BLaER1 treated with 17β-estradiol and CSF1 and Interleukin-3, amounts not matched to agents 10 nM and 100 nM (cell line): ENCODE data around the gene GATA1.

Experiments
- H3K27ac ChIP-seq, 11 experiments: shearing (Covaris generic); formaldehyde crosslinking; 2 replicates each; pipeline ENCODE4 v1.8.1; 2022
- H3K27me3 ChIP-seq, 11 experiments: shearing (Covaris generic); formaldehyde crosslinking; 2 replicates each; pipeline ENCODE4 v1.8.1; 2022
- H3K36me3 ChIP-seq, 11 experiments: shearing (Covaris generic); formaldehyde crosslinking; 2 replicates each; pipeline ENCODE4 v1.8.1; 2022
- H3K4me1 ChIP-seq, 10 experiments: shearing (Covaris generic); formaldehyde crosslinking; 2 replicates each; pipeline ENCODE4 v1.8.1; 2022
- H3K4me2 ChIP-seq, 11 experiments: shearing (Covaris generic); formaldehyde crosslinking; 2 replicates each; pipeline ENCODE4 v1.8.1; 2022
- H3K4me3 ChIP-seq, 10 experiments: shearing (Covaris generic); formaldehyde crosslinking; 2 replicates each; pipeline ENCODE4 v1.8.1; 2022
- H3K9ac ChIP-seq, 11 experiments: shearing (Covaris generic); formaldehyde crosslinking; 2 replicates each; pipeline ENCODE4 v1.8.1; 2022
- H3K9me3 ChIP-seq, 11 experiments: shearing (Covaris generic); formaldehyde crosslinking; replicated peaks in 1 of 11; 2 replicates each; pipeline ENCODE4 v1.8.1; 2022
- H4K20me1 ChIP-seq, 11 experiments: shearing (Covaris generic); formaldehyde crosslinking; 2 replicates each; pipeline ENCODE4 v1.8.1; 2022
- Cebpa-rat ChIP-seq, 11 experiments: shearing (Covaris generic); IDR thresholded peaks; 2 replicates each; pipeline ENCODE4 v1.8.1; 2022

Gene GATA1

DNA sequence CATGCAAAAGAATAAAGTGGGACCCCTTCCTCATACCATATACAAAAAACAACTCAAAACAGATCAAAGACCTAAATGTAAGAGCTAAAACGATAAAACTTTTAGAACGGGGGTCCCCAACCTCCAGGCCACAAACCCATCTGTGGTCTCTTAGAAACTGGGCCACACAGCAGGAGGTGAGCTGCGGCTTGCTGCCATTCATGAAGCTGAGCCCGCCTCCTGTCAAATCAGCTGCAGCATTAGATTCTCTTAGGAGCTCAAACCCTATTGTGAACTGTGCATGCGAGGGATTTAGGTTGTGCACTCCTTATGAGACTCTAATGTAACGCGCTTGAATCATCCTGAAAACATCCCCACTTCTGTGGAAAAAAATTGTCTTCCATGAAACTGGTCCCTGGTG, 7.0 kb upstream of the GATA1 start:
- Histone ChIP-seq H4K20me1 (no peaks in the 10 kb centered on the region), H3K4me3 (no peak overlapping the region), H3K36me3 (no peaks in the 10 kb centered on the region), H3K4me2 (no peak overlapping the region), H3K9ac (no peak overlapping the region), H3K9me3 (0 out of 22 replicates have a peak, but pooled peaks cover 0 to 4% (median 0%) of the 10 kb centered on the region in 11 experiments), H3K27me3 (peaks cover 57 to 92% (median 77%) of the 10 kb centered on the region in 11 experiments), H3K27ac (no peak overlapping the region), H3K4me1 (no peaks in the 10 kb centered on the region)
- TF ChIP-seq Cebpa-rat (IDR thresholded peaks at IDR 0.05): no peak

DNA sequence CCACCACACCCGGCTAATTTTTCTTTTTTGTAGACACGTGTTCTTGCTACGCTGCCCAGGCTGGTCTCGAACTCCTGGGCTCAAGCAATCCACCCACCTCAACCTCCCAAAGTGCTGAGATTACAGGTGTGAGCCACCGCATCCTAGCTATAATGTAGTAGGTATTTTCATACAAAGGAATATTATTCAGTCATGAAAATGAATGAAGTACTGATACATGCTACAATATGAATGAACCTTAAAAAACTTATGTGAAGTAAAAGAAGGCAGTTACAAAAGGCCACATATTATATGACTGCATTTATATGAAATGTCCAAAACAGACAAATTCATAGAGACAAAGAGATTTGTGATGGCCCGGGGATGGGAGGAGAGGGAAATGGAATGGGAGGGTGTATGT, 4.7 kb upstream of the GATA1 start:
- TF ChIP-seq Cebpa-rat (IDR thresholded peaks at IDR 0.05): no peak
- H3K27ac ChIP-seq: no peak overlapping the region
- H3K36me3 ChIP-seq: no peaks in the 10 kb centered on the region
- 0 out of 22 replicates have a peak, but pooled peaks cover 0 to 4% (median 0%) of the 10 kb centered on the region in 11 experiments for H3K9me3 ChIP-seq
- H3K4me3 ChIP-seq: no peak overlapping the region
- H3K4me2 ChIP-seq: no peak overlapping the region
- H3K9ac ChIP-seq: no peak overlapping the region
- no peaks in the 10 kb centered on the region for H3K4me1 ChIP-seq
- H4K20me1 ChIP-seq: no peaks in the 10 kb centered on the region; a peak in 1 of 22 replicates
- H3K27me3 ChIP-seq: peaks cover 38 to 84% (median 63%) of the 10 kb centered on the region in 11 experiments

DNA sequence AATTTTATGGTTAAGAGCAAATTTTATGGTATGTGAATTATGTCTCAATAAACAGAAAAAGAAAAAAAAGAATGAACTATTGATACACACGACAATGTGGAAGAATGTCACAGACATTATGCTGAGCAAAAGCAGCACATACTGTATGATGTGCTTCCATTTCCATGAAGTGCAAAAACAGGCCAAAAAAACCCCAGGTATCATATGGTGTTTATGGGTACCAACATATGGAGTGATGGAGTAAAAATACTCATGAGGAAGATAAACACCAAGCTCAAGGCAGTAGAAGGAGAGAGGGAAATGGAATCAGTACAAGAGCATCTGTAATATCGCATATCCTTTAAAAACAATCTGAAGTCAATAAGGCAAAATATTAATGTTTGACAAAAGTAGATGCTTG, 4.2 kb upstream of the GATA1 start:
- Histone ChIP-seq H3K4me1 (no peaks in the 10 kb centered on the region), H3K4me3 (no peak overlapping the region), H3K9ac (no peak overlapping the region), H3K27me3 (peaks cover 38 to 84% (median 63%) of the 10 kb centered on the region in 11 experiments), H3K9me3 (0 out of 22 replicates have a peak, but pooled peaks cover 0 to 4% (median 0%) of the 10 kb centered on the region in 11 experiments), H3K27ac (no peak overlapping the region), H3K4me2 (no peak overlapping the region), H4K20me1 (no peaks in the 10 kb centered on the region; a peak in 2 of 22 replicates), H3K36me3 (no peaks in the 10 kb centered on the region)
- no peak for TF ChIP-seq Cebpa-rat (IDR thresholded peaks at IDR 0.05)

DNA sequence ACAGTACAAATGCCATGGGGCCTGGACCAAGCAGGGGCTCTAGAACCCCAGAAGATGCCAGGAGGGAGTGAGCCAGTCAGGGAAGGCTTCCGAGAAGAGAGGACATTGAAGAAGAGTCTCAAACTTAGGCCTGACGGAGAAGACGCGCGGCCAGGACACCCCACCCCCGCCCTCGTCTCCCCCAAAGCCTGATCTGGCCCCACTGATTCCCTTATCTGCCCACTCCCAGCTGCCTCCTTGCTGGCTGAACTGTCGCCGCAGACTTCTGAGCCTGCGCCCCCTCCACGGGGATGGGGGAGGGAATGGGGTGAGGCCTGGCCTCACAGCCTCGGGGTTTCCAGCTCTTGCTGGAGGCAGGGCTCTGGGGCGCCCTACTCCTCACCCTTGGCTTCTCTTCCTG, 3.6 kb upstream of the GATA1 start:
- Histone ChIP-seq H3K36me3 (no peaks in the 10 kb centered on the region), H3K27ac (no peak overlapping the region), H3K4me1 (no peaks in the 10 kb centered on the region), H4K20me1 (no peaks in the 10 kb centered on the region; a peak in 2 of 22 replicates), H3K9ac (no peak overlapping the region), H3K9me3 (0 out of 22 replicates have a peak, but pooled peaks cover 0 to 4% (median 0%) of the 10 kb centered on the region in 11 experiments), H3K4me2 (no peak overlapping the region), H3K27me3 (peaks cover 37 to 84% (median 63%) of the 10 kb centered on the region in 11 experiments), H3K4me3 (no peak overlapping the region)
- no peak for TF ChIP-seq Cebpa-rat (IDR thresholded peaks at IDR 0.05)

DNA sequence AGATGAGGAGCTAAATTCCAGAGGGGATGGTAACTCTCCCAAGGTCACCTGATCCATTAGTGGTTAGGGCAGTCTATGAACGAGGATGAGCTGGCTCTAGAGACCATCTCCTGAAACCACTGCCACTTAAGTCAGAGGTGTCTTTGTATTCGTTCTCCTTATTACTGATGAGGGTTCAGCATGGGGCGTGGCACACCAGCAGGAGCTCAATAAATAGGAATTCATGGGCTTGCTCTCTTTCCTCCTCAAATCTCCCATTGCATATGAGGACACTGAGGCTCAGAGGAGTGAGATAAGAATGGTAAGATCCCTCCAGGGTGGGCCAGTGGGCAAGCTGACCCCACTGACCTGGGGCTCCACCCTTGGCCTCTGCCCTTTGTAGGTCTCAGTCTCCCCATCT, 1.7 kb upstream of the GATA1 start:
- 0 out of 22 replicates have a peak, but pooled peaks cover 0 to 4% (median 0%) of the 10 kb centered on the region in 11 experiments for H3K9me3 ChIP-seq
- H3K4me3 ChIP-seq: no peak overlapping the region
- peaks cover 25 to 84% (median 58%) of the 10 kb centered on the region in 11 experiments for H3K27me3 ChIP-seq
- H4K20me1 ChIP-seq: no peaks in the 10 kb centered on the region; a peak in 2 of 22 replicates
- H3K27ac ChIP-seq: no peak overlapping the region
- H3K4me2 ChIP-seq: no peak overlapping the region
- no peaks in the 10 kb centered on the region for H3K36me3 ChIP-seq
- peaks cover 0 to 4% (median 0%) of the 10 kb centered on the region in 10 experiments; a peak in 2 of 20 replicates for H3K4me1 ChIP-seq
- H3K9ac ChIP-seq: no peak overlapping the region
- no peak for TF ChIP-seq Cebpa-rat (IDR thresholded peaks at IDR 0.05)

DNA sequence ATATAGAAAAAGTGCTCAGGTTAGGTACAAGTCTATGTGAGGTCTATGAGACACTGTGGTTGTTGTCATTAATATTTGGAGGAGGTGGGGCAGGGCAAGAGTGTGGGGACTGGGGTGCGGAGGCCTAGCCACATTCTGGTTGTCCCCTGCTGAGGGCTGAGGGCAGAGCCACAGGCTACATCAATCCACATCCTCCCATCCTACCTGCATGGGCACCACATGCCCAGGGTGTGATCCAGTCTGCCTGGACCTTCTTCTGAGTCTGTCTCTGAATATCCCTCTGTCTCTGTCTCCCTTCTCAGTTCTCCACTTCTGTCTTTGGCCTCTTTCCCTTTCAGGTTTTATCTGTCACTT, 1.2 kb upstream of the GATA1 start:
- no peaks in the 10 kb centered on the region for H3K36me3 ChIP-seq
- TF ChIP-seq Cebpa-rat (IDR thresholded peaks at IDR 0.05): no peak
- no peaks in the 10 kb centered on the region; a peak in 2 of 22 replicates for H4K20me1 ChIP-seq
- no peak overlapping the region for H3K9ac ChIP-seq
- 0 out of 22 replicates have a peak, but pooled peaks cover 0 to 4% (median 0%) of the 10 kb centered on the region in 11 experiments for H3K9me3 ChIP-seq
- no peak overlapping the region for H3K27ac ChIP-seq
- H3K4me2 ChIP-seq: no peak overlapping the region
- H3K4me3 ChIP-seq: no peak overlapping the region
- peaks cover 25 to 84% (median 58%) of the 10 kb centered on the region in 11 experiments for H3K27me3 ChIP-seq
- H3K4me1 ChIP-seq: peaks cover 0 to 6% (median 0%) of the 10 kb centered on the region in 10 experiments; a peak in 2 of 20 replicates

DNA sequence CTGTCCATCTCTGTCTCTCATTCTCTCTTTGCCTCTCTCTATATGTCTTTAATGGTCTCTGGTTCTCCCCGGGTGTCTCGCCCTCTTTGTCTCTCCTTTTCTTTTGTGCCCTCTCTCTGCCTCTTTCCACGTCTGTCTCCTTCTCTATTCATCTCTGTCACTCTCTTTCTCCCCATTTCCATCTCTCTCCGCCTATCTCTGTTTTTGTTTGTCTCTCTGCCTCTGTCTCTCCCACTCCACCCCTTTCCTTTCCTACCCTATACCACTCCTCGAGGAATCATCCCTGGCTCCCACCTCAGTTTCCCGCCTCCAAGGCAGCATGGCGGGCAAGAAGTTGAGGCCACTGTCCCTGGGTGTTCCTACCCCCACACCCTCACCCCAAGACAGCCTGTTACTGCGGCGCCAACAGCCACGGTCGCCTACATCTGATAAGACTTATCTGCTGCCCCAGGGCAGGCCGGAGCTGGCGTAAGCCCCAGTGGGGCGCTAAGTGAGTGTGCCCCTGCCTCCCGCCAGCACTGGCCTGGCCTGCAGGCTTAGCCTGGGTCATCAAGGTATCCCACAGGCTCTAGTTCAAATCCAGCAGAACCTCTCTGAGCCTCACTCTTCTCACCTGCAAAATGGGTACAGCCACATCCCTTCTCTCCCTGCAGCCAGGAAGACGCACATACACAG, 713 bp upstream of the GATA1 start:
- H3K27ac ChIP-seq: no peak overlapping the region
- no peaks in the 10 kb centered on the region; a peak in 2 of 22 replicates for H4K20me1 ChIP-seq
- no peak overlapping the region for H3K4me2 ChIP-seq
- no peaks in the 10 kb centered on the region for H3K36me3 ChIP-seq
- no peak overlapping the region for H3K9ac ChIP-seq
- H3K27me3 ChIP-seq: peaks cover 24 to 84% (median 58%) of the 10 kb centered on the region in 11 experiments
- no peak overlapping the region for H3K4me3 ChIP-seq
- 0 out of 22 replicates have a peak, but pooled peaks cover 0 to 4% (median 0%) of the 10 kb centered on the region in 11 experiments for H3K9me3 ChIP-seq
- TF ChIP-seq Cebpa-rat (IDR thresholded peaks at IDR 0.05): no peak
- H3K4me1 ChIP-seq: peaks cover 0 to 6% (median 0%) of the 10 kb centered on the region in 10 experiments; a peak in 2 of 20 replicates

DNA sequence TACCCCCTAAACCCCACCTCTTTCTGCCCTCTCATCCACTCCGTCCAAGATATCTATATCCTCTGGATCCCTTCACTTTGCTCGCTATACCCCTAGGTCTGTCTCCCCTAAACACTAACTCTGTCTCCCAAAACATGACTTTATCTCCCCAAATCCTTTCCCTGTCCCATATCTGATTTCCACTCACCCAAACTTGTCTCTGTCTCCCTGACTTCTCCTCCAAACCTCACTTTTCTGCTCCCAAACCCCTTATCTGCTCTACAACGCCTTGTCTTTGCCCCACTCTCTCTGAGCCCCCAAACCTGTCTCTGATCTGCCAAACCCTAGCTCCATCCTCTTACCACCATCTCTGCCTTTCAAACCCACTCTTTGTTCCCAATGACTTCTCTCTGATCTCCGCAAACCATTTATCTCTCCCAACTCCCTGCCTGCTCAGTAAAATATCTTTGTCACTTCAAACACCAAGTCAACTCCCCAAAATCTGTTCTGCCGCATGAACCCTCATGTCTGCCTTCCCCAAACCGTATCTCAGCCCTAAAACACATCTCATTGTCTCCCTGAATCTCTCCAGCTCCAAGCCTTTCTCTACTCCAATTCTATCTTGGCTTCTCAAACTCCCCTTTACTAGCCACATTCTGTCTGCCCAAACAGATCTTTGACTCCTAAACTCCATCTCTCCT, 575 bp downstream of the GATA1 start:
- H4K20me1 ChIP-seq: peaks cover 0 to 2% (median 0%) of the 10 kb centered on the region in 11 experiments; a peak in 3 of 22 replicates
- no peaks in the 10 kb centered on the region for H3K9me3 ChIP-seq
- TF ChIP-seq Cebpa-rat (IDR thresholded peaks at IDR 0.05): no peak
- H3K27ac ChIP-seq: no peak overlapping the region
- no peak overlapping the region for H3K9ac ChIP-seq
- peaks cover 0 to 6% (median 0%) of the 10 kb centered on the region in 10 experiments; a peak in 2 of 20 replicates for H3K4me1 ChIP-seq
- peaks cover 24 to 86% (median 67%) of the 10 kb centered on the region in 11 experiments for H3K27me3 ChIP-seq
- H3K4me3 ChIP-seq: no peak overlapping the region
- no peak overlapping the region for H3K4me2 ChIP-seq
- no peaks in the 10 kb centered on the region for H3K36me3 ChIP-seq
